ENCODE results near the gene SREBF1.

Gene SREBF1

DNA sequence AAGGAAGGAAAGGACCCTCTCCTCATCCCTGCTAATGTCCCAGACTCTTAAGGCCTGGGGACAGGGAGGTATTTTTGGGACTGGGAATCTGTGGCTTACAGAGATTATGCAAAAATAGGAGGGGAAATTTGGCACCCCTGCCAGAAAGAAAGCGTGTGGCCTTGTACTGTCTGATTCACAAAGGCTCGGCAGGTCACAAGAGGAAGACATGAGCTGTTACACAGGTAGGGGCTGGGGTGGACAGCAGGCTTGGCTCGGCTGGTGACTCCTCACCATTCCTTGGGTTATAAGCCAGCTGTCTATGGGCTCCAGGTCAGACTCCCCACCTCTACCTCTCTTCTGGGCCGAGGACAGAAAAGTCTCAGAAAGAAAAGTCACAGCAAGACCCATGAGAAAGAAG is 20.7 kb upstream of the SREBF1 start:
- no peak for DNase-seq

DNA sequence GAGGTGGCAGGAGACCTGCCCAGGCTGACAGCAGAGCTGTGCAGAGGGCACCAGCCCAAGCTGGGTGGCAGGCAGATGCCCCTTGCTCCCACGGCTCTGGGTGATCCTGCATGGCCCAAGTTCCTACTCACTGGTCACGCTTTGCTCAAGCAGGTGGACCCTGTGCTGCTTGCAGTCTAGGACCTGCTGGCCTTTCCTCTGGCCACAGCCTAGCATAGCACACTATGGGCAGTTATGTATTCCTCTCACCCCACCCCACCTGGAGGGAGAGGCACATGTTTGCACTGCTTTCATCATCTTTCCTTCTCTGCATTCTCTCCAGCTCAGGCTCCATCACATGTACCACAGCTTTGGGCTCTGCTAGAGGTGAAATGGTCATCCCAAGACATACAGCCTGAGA is 19.6 kb upstream of the SREBF1 start:
- DNase-seq, result no peak

DNA sequence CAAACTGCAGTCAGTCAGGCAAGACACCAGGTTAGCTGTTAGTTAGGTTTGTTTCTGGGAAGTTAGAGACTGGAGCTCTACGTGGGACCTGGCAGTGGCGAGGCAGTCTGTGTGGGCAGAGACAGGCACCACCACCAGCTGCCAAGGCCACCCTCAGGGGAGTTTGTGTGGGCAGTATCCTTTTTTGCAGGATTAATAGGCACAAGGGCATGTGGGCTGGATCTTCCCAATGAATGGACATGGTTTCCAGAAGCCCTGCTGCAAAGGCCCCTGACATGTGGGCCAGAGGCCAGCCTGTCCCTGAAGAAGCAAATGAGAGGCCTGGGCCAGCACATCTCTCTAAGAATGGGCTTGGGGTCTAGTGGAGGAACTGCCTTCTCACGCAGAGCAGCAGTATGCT is 19.2 kb upstream of the SREBF1 start:
- no peak for DNase-seq

DNA sequence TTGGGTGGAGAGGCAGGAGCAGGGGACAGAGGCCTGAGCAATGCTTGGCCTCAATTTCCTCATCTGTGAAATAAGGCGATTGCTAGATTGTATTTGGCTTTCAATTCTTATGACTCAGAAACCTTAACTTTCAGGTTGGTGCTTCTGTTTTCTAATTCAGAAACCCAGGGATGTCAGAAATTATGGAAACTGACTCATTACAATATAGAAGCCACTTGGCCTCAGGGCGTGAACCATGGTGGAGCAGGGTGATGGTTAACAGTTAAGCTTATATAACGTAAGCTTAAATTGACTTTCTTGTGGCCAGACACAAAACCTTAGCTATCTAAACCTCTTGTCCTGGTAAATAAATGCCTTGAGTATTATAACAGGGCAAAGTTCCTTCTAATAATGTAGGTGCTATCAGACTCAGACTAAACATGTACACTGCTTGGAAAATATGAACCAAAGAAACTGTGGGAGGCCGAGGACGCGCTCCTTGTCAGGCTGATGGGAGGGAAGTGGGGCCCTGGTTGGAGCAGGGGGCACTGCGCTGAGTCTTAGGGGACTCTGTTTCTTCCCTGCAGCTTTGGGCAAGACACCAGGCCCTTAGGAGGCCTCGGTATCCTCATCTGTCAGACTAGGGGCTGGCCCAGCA is 17.1 kb upstream of the SREBF1 start:
- DNase-seq, result no peak

DNA sequence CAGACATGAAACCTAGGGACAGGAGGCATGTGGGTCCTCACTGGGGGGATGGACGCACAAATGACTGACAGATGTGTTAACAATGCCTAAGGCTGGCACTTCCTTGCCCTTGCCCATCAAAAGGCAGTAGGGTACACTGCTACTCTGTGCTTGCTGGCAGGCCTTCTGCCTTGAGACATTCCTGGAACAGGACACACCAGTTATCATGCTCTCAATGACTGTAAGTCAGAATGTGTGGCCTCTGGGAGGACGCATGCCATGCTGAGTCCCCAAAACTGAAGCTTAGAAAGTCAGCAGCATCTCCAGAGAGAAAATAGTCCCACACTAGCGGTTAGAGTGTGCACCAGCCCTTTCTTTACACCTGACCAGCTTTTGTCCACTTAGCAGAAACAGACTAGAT is 16.1 kb upstream of the SREBF1 start:
- DNase-seq, result no peak

DNA sequence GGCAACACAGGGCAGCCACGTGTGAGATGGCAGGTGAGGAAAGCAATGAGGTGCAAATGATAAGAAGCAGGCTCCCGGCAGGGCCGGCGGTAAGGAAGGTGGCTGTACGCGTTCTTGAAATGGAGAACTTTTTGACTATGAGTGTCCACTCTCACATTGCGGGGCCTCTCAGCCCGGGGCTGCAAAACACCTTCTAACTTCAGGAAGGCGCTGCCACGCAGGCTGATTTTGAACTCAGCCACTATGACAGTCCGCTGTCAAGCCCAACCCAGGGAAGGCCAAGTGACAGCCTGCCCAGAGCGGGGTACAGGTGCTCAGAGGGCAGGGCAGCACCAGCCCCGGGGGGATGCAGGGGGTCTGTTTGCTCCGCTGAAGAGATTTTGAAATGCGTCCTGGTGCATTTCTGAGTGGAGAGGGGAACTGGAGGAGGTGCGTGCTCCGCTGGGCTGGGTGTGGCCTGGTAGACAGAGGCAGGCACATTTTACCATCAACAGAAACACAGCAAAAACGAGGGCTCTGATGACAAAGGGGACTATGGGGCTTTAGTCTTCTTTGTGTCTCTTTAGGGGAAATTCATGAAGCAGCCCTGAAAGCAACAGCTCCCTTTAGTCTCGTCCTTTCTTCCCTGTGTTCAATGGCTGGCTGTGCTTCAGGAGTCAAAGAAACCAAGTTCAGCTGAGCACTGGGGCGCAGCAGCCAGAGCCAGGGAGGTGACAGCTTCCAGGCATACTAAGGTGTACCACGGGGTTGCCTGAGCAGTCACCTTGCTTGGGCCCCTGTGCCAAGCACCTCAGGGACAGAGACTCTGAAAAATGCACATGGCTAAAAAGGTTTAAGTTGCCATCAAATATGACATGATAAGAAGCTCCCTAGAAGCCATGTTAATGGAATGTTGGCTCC is 14.6 kb upstream of the SREBF1 start:
- DNase-seq, result no peak

DNA sequence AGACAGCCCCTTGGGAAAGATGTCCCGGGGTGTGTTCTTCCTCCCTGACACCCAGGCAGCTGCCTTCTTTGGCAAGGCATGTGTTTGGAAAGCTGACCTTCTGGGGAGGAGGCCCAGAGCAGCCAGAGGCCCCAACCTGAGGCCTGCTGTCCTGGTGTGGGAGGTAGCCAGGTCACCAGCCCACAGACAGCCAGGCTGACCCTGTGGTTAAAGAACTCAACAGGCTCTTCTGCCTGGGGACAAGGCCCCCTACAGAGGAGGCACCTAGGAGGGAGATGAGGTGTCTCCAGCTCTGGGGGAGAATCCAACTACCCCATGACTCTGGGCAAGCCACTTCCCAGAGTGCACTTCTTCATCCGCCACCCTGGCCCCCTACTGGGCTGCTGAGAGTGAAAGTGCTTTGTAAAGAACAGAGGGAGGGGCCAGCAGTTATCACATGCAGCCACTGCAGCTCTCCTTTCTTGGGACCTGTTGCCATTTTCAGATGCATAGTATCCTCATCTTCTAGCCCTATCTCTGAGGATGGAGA is 13.1 kb upstream of the SREBF1 start:
- peak; percentile 45 to 69 for DNase-seq

DNA sequence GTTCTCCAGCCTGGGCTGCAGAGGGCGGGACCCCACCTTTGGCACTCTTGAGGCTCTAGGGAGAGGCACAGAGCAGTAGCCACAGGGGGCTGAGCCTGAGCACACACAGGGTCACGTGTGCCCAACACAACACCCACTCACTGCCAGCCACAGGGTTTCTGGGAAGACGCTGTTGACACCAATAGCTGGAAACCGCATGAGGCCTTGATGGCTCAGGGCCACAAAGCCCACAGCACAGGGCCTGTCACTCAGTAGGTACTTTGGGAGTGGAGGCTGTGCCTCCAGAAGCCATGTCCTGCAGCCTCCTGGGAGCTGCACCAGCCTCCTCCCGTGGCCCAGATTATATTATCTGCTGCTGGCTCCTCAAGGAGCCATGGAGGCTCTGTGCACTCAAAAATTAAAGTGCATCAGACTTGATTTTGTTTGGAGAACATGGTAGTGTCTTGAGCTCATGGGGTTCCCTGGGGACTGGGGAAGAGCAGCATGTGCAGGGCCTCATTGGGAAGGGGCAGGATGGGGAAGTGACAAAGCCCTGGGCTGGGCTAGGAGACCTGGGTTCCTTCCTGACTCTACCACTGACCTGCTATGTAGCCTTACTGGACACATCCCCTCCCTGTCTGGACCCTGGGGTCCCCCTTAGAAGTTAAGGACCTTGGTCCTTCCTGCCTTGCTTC is 12.5 kb upstream of the SREBF1 start:
- peak; percentile 81 to 86 for DNase-seq

DNA sequence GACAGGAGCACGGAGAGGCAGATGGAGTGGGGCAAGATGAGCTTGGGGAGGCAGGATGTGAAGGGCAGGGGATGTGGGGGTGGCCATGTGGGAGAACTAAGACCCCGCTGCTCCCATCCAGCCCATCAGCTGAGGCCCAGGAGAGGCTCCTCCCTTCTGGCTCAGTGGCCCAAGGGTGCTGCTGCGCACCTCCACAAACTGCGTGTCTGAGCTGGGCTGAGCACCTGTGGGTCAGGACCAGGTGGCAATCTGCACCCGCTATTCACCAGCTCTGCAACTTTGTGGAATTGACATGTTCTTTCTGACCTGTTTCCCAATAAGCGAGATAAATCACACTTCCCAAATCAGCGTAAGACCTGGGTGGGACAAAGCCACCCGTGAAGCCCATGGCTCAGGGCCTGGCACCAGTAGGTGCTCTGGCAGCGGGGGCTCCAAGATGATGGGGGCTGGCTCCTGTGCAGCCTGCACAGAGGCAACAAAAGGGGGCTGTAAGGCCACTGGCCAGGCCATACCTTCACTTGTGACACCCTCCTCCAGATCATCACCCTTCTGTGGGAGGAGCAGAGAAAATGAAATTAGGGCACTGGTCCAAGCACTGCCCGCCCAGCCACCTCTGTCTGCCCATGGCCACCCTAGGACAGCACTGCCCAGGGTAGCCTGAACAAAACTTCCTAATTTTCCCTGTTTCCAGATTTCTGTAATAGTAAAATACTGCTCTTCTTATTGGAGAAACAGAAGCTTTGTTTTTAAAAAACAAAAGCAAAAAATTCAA is 11.7 kb upstream of the SREBF1 start:
- DNase-seq, result no peak

DNA sequence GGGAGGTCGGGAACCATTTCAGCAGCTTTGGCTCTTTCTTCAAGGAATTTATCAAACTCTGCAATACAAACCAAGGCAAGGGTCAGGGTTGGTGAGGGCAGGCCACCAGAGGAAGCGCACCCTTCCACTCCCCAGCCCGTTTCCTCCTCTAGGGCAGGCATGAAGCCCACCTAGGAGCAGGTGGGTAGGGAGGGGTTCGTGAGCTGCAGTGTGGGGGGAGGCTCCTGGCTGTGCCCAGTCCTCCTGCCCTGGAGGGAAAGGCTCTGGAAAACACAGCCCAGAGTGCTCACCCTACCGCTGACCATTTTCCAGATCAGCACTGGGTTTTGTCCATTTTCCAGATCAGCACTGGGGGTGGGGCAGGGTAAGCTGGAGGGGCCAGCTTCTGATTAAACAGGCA is 10.9 kb upstream of the SREBF1 start:
- no peak for DNase-seq

DNA sequence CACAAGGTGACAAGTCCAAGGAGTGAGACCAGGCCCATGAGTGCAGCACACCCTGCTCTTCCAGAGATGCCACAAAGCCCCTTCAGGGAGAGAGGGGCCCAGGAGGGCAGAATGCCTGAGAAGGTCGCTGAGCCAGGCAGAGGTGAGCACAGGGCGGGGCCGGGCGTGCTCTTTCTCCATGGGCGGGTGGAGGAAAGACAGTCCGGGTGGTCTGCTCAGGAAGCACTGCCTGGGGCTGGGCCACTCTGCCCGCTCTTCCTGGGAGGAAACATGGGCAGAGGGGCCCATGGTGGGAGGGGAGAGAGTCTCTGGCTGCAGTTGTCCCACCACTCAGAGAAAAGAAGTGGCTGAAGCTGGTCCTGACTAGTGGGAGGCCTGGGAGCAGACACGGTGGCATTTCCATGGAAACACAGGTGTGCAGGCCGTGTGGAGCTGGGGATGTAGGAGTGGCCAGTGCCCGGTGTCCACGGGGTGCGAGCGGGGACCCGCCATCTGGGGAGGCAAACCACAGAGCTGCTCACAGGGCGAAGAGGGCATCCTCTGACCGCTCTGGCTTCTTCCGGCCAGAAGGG is 10.4 kb upstream of the SREBF1 start:
- DNase-seq, result no peak

DNA sequence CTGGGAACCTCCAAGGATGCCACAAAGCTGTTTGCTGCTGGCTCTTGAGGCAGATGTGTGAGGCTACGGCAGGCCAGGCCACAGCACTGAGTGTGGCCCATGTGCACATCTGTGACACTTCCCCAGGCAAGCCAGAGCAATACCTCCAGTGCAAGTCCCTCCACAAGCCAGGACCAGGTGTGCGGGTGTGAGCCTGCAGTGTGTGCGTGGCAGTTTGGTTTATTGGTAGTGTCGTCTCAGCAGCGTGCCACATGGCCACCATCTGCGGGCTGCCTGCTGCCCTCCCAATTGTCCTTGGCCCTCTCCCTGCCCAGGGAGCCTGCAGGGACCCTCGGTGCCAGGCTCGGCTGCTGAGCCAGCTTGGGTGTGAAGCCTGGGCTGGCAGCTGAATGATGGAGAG is 9.9 kb upstream of the SREBF1 start:
- DNase-seq, result no peak

DNA sequence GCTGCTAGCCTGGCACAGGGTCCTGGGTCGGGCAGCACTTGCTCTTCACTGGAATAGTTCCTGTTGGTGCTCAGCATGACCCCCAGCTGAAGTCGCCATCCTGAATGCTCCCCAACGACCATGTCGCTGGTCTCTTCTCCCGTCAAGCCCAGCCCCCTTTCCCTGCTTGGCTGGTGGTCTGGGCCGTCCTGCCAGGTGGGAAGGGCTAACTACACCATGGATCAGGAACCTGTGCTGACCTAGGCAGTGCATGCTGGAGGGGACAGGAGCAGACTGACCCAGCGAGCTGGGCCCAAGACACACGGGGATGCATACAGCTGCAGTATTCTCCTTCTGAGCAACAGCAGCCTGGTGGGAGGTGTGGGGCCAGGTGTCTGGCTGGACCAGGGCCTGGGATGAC is 9.2 kb upstream of the SREBF1 start:
- no peak for DNase-seq

DNA sequence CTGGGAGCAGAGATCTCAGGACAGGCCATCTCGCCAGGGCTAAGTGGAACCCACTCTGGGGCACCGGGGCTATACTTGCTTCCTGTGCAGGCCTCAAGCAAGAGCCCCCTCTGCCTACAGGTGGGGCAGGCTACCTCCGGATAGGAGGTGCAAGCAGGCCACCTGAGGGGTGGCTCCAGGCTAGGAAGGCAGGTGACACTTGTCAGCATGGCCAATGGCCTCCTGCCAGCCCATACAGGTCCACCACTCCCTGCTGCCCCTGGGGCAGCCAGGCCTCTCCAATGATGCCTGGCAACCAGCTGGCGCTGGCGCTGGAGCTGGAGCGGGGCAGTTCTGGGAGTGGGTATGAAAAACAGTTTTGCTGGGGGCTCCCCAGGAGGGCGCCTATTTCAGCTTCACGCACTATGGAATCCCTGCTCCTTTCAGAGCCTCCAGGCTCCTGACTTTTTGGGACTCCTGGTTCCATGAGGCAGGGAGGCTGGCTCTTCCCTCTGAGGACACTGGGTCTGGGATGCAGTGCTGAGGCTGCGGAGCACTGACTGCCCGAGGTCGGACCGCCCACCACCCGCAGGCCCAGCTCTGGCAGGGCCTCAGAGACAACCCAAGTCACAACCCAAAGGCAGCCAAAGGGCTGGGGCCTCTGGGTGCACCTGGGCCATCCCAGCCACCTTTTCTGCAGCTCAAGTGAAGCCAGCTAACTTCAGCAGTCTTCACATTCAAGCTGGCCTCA is 8.4 kb upstream of the SREBF1 start:
- no peak for DNase-seq

DNA sequence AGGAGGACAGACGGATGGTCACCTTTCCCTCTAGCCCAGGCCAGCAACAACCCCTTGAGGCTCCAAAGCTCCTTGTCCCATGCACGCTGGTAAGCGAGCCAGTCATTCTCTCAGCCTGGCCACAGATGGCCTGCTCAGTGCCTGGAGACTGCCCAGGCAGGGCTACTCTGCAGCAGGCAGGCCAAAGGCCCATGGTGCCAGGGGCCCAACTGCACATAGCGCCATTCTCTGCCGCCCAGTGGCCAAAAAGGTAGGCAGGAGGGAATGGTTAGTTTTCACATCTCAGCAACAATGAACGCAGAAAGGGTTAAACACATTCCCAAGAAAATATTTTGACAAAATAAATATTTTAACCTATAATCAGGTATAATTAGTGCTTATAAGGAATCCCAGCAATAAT is 7.7 kb upstream of the SREBF1 start:
- DNase-seq, result no peak

DNA sequence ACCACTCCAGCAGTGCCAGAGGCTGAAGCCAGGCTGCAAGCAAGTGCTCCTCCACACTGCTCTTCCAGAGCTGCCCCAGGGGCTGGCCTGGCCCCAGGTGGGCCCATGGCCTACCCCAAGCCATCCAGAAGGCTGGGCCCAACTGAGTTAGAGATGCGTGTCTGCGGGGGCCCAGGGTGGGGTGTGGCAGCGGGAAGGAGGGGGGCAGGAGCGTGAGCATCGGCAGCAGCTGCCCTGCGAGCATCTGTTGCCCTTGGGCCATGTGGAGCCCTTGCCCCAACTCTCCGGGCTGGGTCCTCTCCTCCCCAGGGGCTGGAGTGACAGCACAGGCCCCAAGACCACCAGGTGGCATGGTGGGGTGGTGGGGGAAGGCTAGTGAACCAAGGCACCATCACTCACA is 7.3 kb upstream of the SREBF1 start:
- no peak for DNase-seq

DNA sequence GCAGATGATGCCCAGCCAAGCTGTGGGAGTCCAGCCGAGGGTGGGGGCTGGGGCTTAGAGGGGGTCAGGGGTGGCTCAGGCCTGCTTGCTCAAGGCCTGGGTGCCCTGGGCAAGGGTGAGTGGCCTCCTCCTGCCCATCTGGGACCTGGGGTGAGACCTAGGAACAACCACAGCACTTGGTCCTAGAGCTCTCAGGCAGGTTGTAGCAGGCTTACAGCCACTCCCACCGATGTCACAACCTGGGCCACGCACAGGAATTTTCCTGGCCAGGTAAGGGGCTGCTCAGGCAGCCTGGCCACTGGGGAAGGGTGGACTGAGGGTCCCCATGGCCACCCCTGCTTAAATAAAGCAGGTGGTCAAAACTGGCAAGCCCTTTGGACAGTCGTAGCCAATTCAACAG is 6.3 kb upstream of the SREBF1 start:
- DNase-seq, result no peak

DNA sequence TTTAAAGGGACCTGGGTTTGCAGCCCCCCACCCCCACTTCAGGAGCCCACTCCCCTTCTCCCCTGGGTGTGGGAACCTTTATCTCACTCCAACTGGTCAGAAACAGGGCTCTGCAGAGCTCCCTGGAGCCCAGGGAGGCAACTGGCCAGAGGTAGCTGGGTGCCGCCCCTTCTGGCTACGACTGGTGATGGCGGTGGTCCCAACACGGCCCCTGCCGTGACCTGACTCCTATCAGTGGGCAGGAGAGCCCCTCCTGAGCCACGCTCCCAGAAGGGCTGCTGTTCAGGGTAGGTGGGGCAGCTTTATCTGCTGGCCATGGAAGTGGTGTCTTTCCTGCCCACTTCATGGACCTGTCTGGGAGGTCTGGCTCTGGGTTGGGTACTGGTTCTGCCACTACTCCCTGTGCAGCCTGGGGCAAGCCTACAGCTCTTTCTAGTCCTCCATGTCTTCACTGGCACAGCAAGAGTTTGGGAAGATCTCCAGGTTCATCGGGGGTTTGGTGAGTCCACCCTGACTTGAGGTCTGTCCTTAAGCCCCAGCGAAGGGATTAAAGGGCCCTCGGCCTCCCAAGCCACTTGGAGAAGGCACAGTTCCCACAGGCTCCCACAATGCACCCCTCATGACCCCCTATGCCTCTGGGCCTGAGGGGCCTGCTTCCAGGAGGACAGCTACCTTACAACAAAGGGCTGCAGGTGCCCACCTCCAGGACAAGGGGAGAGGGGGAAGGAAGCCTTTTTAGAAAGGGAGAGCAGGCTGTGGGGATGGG is 5.5 kb upstream of the SREBF1 start:
- DNase-seq, result no peak

DNA sequence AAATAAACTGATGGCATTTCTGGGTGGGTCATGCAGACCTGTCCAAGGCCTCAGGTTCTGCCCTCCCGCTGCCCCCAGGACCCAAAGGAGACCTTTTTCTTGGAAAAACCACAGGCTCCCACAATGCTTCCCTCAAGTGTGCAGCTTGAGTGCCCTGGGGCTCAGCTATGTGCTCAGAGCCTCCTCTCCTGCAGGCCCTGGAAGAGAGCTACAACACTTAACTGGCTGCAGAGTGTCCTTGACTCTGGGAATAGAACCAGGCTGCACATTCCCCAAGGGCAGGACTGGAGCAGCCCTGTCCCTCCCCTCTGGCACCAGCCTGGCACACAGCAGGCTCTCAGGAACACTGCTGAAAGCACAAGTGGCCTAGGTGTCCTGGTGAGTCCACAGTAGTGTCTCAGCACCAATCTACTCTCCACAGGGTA is 4.8 kb upstream of the SREBF1 start:
- DNase-seq, result no peak

DNA sequence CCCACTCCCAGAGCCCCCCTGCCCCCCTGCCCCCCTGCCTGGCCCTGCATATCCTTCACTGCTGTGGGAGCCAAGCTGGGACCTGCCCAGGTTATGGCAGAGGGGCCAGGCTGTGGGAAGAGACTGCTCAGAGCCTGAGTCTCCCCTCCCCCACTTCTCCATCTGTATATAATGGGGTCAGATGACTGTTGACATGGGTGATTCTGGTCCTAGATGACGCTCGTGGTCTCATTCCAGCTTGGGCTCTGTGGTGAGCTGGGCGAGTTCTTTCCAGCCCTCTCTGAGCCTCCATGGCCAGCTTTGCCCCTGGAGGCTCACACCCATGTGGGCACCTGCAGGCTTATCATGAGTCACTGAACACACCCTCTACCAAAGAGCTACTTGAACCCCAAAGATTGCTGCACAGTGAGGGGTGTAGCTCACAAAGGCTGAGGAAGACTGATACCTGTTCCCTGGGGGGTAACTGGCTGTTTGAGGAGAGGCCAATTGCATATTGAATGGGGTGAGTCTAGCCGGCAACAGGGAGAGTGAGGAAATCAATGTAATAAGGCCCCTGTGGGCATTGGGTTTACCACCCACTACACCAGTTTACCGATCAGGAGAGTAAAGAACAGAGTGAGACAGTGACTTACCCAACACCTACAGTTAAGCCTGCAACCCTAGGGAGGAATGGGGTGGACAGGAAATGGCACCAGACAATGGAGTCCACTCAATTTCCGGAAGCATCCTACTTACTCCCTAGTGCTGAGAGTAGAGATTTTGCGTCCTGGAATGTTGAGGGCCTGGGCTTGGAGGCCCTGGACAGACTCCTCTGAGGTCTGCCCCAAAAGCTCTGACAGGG is 4.2 kb upstream of the SREBF1 start:
- DNase-seq, result no peak
